OCI-LY7 (cell line): Measurements from ENCODE around the gene BBS5.

Source experiments
- CTCF ChIP-seq: fragments of 200-600 bp; sonication (generic); conservative IDR thresholded peaks from 2 replicates; pipeline ENCODE4 v1.5.1; 2014; ENCODE audit warnings: mild to moderate bottlenecking, antibody characterized with exemption, low read length, moderate library complexity, mixed read lengths
- EZH2phosphoT487 ChIP-seq: fragments of 200-600 bp; sonication (generic); IDR thresholded peaks from 2 replicates; pipeline ENCODE4 v1.6.1; 2018; ENCODE audit warnings: low read depth, borderline replicate concordance, mild to moderate bottlenecking, mixed run types, antibody characterized with exemption, low read length, moderate library complexity, mixed read lengths

- no peak for TF ChIP-seq CTCF
- no peak for TF ChIP-seq EZH2phosphoT487
Measured at GRCh38 chr2:169493360-169493759, 14.1 kb downstream of the BBS5 start.
